Panc1 (cell line): ENCODE results near the gene MTHFD2. TPM values are rescaled to one million over a fixed set of nuclear protein-coding genes. Genes with fewer than 3 reads are reported as not detected.

Experiments
- ATAC-seq: fragments of 200-7000 bp; cut with Tn5 transposase; 2 replicates; pipeline ENCODE4 v1.9.1; 2020; ENCODE audit warnings: mild to moderate bottlenecking, moderate library complexity
- BruUV-seq: library from RNA; stranded (reverse); fragments of 400-500 nt; replicated peaks from 2 replicates; lab custom pipeline; 2021; lab: Mats Ljungman, UMichigan
- CTCF ChIA-PET: fragments of 300-600 bp; sonication (Branson Sonifier 250); formaldehyde crosslinking; loops from one replicate; lab custom pipeline; 2022; ENCODE audit warnings: antibody characterized with exemption; lab: Charles Lee
- POLR2A ChIA-PET: fragments of 300-600 bp; sonication (Branson Sonifier 250); formaldehyde crosslinking; loops from one replicate; lab custom pipeline; 2022; ENCODE audit warnings: antibody characterized with exemption; lab: Charles Lee
- DNase-seq: peaks from one replicate; pipeline ENCODE4 v3.0.0-alpha.2; 2010; ENCODE audit warnings: low read depth, low spot score
- H3K27ac ChIP-seq: 2 replicates; pipeline ENCODE4 v1.5.1; 2011; ENCODE audit warnings: mild to moderate bottlenecking, low read length, inconsistent platforms
- H3K27me3 ChIP-seq: fragments of 200-500 bp; sonication (Bioruptor generic); 2 replicates; pipeline ENCODE4 v1.6.0; 2014; ENCODE audit warnings: low read length, inconsistent platforms; ENCODE audit not compliant: control insufficient read depth, insufficient read depth
- H3K36me3 ChIP-seq: fragments of 200-500 bp; sonication (Bioruptor generic); 2 replicates; pipeline ENCODE4 v1.5.1; 2014; ENCODE audit warnings: inconsistent platforms, mild to moderate bottlenecking, low read length, moderate library complexity; ENCODE audit not compliant: control insufficient read depth, insufficient read depth
- H3K4me1 ChIP-seq: 2 replicates; pipeline ENCODE4 v1.5.1; 2011; ENCODE audit warnings: inconsistent platforms, mild to moderate bottlenecking, low read length, moderate library complexity; ENCODE audit not compliant: control insufficient read depth, insufficient read depth
- H3K4me3 ChIP-seq, 2 experiments: 2 replicates each; pipeline ENCODE4 v1.5.1; 2011 to 2012; ENCODE audit warnings: low read depth in 2 of 2, low read length in 2 of 2, mild to moderate bottlenecking in 2 of 2, inconsistent platforms in 1 of 2, moderate library complexity in 1 of 2
- H3K9me3 ChIP-seq: fragments of 200-500 bp; sonication (Bioruptor generic); 2 replicates; pipeline ENCODE4 v1.5.1; 2014; ENCODE audit warnings: low read depth, mild to moderate bottlenecking, inconsistent platforms, low read length, moderate library complexity; ENCODE audit not compliant: control insufficient read depth, insufficient read depth
- CTCF ChIP-seq: fragments of 450-650 bp; IDR thresholded peaks from 2 replicates; pipeline ENCODE4 v1.5.1; 2017; ENCODE audit warnings: mild to moderate bottlenecking
- POLR2AphosphoS5 ChIP-seq: IDR thresholded peaks from 2 replicates; pipeline ENCODE4 v1.6.1; 2012; ENCODE audit warnings: mild to moderate bottlenecking, low read depth, low read length, moderate library complexity
- REST ChIP-seq, 2 experiments: IDR thresholded peaks; 2 replicates each; pipeline ENCODE4 v1.6.1; 2011 to 2012; ENCODE audit warnings: low read depth in 2 of 2, control low read depth in 1 of 2, low read length in 1 of 2, mild to moderate bottlenecking in 1 of 2, moderate library complexity in 1 of 2; ENCODE audit not compliant: insufficient read depth in 1 of 2
- SIN3A ChIP-seq: IDR thresholded peaks from 2 replicates; pipeline ENCODE4 v1.6.1; 2012; ENCODE audit warnings: low read depth, mild to moderate bottlenecking, low read length, moderate library complexity, borderline replicate concordance; ENCODE audit not compliant: insufficient read depth
- TCF7L2 ChIP-seq: IDR thresholded peaks from 2 replicates; pipeline ENCODE4 v1.6.1; 2011; ENCODE audit warnings: mild to moderate bottlenecking, low read depth, low read length, inconsistent platforms
- in situ Hi-C: cut with HindIII; loops from 2 replicates; pipeline ENCODE4 v1.10.0; 2016; ENCODE audit warnings: low sequenced_read_pairs, low pct_unique_long_range_greater_than_20kb
- intact Hi-C: fragments of 100-400 bp; cut with micrococcal nuclease; formaldehyde crosslinking; loops from one replicate; pipeline ENCODE4 v1.10.0; 2022; ENCODE audit not compliant: unreplicated experiment
- total RNA-seq: library from RNA; stranded (reverse); gene quantifications from one replicate; pipeline ENCODE4 v1.2.1, GENCODE V29; 2021; ENCODE audit not compliant: unreplicated experiment

Gene MTHFD2
- total RNA-seq, 1 experiment from 2014 or later, result 215 TPM

- POLR2A ChIA-PET, result no interaction called here
- intact Hi-C loops, result loop anchor here (1.0 kb wide), 1 partner anchor 20 kb away; no protein-coding TSS in a partner anchor
- in situ Hi-C loops, result no loop called here
Measured at GRCh38 chr2:74260495-74260894, 62.1 kb downstream of the MTHFD2 start.

GRCh38 chr2:74261204-74261864, 62.9 kb downstream of the MTHFD2 start:
- Histone ChIP-seq H3K36me3 (no peaks in the 10 kb centered on the region), H3K4me1 (no peaks in the 10 kb centered on the region), H3K27ac (no peak overlapping the region), H3K4me3 (no peak overlapping the region), H3K27me3 (no peaks in the 10 kb centered on the region), H3K9me3 (no peaks in the 10 kb centered on the region)
- DNase-seq (no peak), ATAC-seq (peak; percentile 86)
- TF ChIP-seq SIN3A, result no peak
- peak; percentile 82 for TF ChIP-seq CTCF
- no peak for TF ChIP-seq REST (IDR thresholded peaks at IDR 0.05; ENCODE audit: insufficient read depth in 1 of 2, low read depth in 2 of 2, low read length in 1 of 2)
- TF ChIP-seq POLR2AphosphoS5, result no peak
- no peak for TF ChIP-seq TCF7L2
- in situ Hi-C loops, result no loop called here
- CTCF ChIA-PET, result interaction anchor here (0.6 kb wide), 2 partner anchors 80 to 141 kb away, joined by 3 read pairs; no protein-coding TSS in a partner anchor
- BruUV-seq, result no TSS peak
- POLR2A ChIA-PET, result no interaction called here
- intact Hi-C loops, result no loop called here

More at GRCh38 chr2:74260495-74260894, 62.1 kb downstream of the MTHFD2 start:
- TF ChIP-seq SIN3A (no peak), CTCF (no peak)
- BruUV-seq, result no TSS peak
- Histone ChIP-seq H3K27ac (no peak overlapping the region), H3K4me1 (no peaks in the 10 kb centered on the region), H3K36me3 (no peaks in the 10 kb centered on the region), H3K27me3 (no peaks in the 10 kb centered on the region), H3K9me3 (no peaks in the 10 kb centered on the region), H3K4me3 (no peak overlapping the region)
- ATAC-seq (no peak), DNase-seq (no peak)
- CTCF ChIA-PET, result interaction anchor here (0.6 kb wide), 1 partner anchor 140 kb away, joined by 3 read pairs; no protein-coding TSS in a partner anchor
